Endometrial microvascular endothelial cells (primary cell): ENCODE measurements around the gene KRT85. TPM values are rescaled to one million over a fixed set of nuclear protein-coding genes. Genes with fewer than 3 reads are reported as not detected.

Source experiments
- in situ Hi-C: cut with HindIII; loops from 2 replicates; pipeline ENCODE4 v1.10.0; 2017; ENCODE audit warnings: low sequenced_read_pairs, low pct_unique_long_range_greater_than_20kb; ENCODE audit errors: inconsistent ontology term
- total RNA-seq: library from RNA; depleted of rRNA; stranded (reverse); fragments of >200 nt; gene quantifications from one replicate; pipeline ENCODE4 v1.2.3, GENCODE V29; 2015; ENCODE audit errors: inconsistent ontology term

KRT85 gene
- total RNA-seq, 1 donor from 2014 or later: not detected

GRCh38 chr12:52336641-52337040 lies 30.6 kb downstream of the KRT85 start:
- in situ Hi-C loops: no loop called here

DNA sequence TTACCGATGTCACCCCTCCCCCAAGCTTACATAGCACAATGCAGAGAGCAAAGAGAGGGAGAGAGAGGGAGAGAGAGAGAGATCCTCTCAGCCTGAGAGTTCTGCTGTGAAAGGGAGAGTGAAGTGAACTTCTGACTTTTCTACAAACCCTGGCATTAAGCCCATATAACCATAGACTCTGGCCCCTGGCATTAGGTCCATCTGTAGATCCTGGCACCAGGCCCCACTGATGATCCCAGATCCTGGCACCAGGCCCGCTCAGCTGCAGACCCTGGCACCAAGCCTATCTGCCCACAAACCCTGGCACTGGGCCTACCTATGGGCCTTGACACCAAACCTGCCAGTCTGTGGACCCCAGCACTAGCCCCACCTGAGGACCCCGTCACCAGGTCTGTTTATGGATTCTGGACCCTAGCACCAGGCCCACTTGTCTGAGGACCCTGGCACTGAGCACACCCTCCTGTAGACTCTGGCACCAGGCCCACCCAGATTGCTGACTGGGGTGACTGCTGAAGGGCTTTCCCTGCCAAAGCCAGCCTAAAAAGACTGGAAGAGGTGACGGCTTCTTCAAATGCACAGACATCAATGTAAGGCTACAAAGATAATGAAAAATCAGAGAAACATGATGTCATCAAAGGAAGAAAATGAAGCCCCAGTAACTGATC lies 31.6 kb downstream of the KRT85 start:
- in situ Hi-C loops: no loop called here

GRCh38 chr12:52334185-52334584 lies 33.1 kb downstream of the KRT85 start:
- in situ Hi-C loops: no loop called here

DNA sequence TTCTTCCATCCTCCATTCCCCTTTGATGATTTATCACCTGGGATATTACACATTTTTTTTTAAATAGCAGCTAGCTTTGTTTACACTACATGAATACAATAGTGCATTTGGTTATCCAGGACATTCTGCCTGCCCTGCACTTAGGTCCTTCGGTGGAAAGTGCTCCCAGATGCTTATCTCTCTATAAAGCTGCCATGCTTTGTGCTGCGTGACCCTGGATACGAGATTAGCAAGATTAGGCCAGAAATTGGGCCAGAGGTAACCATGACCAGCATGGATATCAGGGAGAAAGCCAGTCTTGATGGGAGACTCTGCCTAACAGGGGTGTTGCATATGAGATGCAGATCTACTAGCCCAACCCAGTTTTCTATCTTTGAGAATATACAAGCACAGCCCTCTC lies 34.0 kb downstream of the KRT85 start:
- in situ Hi-C loops: no loop called here

- in situ Hi-C loops: no loop called here
These were observed 34.9 kb downstream of the KRT85 start for GRCh38 chr12:52332381-52332780.

- in situ Hi-C loops: no loop called here
These were observed 35.4 kb downstream of the KRT85 start for GRCh38 chr12:52331833-52332232.

DNA sequence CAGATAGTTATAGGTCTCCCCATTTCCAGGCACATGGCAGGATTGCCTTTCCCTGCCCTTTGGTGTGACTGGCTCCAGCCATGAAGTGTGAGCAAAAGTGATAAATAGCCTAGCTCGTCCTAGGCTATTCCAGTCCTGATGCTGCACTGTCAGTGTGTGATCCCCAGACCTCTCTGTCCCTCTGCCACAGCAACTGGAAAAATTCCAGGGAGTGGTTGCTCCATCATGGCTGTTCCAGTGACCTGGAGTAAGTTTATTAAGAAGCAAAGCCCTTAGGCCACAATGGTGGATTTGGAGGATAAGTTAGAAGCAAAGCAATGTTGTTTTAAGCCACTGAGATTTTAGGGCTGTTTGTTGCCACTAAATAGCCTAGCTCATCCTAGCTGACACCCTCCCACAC lies 36.2 kb downstream of the KRT85 start:
- in situ Hi-C loops: no loop called here

GRCh38 chr12:52327830-52328500 lies 39.3 kb downstream of the KRT85 start:
- in situ Hi-C loops: no loop called here

GRCh38 chr12:52327052-52327829 lies 40.0 kb downstream of the KRT85 start:
- in situ Hi-C loops: no loop called here

GRCh38 chr12:52324153-52324444 lies 43.2 kb downstream of the KRT85 start:
- in situ Hi-C loops: no loop called here

DNA sequence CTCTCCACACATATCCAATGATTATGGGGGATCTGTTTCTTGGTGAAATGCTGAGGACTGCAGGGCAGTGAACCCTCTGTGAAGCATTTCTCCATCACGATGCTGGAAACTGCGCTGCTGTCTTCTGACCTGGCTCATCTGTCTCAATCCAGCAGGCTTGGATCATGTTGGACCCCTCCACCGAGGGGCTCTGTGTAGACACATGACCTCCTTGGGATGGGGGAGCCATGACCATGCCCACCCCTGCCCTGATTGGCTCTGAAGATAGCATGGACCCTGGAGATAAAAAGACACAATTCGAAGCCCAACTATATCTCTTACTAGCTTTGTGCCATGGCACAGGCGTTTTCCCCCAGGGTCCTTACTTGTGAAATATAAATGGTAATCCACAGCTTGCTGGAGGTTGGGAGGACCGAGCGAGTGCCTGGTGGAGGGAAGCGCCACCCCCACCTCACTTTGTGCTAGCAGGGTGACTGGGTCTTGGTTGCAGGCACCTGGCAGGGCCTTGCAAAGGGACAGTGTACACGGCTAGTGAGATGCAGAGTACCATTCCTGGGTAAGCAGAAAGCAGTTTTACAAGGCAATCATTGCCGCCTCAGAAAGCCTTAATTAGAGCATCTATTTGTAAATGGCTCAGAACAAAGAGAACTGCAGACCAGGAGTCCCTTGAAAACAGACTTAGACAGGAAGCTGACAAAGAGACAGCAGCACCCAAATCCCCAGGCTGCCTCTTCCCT lies 43.7 kb downstream of the KRT85 start:
- in situ Hi-C loops: no loop called here

GRCh38 chr12:52323001-52323400 lies 44.3 kb downstream of the KRT85 start:
- in situ Hi-C loops: no loop called here

DNA sequence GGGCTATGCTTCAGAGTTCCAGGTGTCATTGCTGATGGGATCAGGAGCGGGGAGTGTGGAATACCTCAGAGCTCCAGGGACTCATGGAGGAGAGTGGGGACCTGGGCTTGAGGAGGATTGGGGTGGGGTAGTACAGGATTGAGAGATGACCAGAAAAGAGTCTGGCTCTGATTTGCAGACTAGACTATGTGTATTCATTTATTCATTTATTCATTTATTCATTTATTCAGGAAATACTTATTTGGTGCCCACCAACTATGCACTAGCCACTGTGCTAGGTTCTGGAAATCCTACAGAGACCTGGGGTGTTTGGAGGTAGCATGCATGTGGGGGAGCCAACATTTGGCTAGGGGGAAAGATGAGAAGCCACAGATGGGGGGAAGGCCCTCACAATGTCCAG lies 45.2 kb downstream of the KRT85 start:
- in situ Hi-C loops: no loop called here

- in situ Hi-C loops: no loop called here
These were observed 45.9 kb downstream of the KRT85 start for GRCh38 chr12:52321418-52321817.

- in situ Hi-C loops: no loop called here
These were observed 46.4 kb downstream of the KRT85 start, which contains the start of gene KRT83 for GRCh38 chr12:52320784-52321400. TSS of gene KRT83 (minus strand) at chr12:52321398. CDS start at chr12:52321335, 63 bp downstream.

GRCh38 chr12:52319097-52319496 lies 48.2 kb downstream of the KRT85 start:
- in situ Hi-C loops: no loop called here

GRCh38 chr12:52318241-52318990 lies 48.9 kb downstream of the KRT85 start:
- in situ Hi-C loops: no loop called here

DNA sequence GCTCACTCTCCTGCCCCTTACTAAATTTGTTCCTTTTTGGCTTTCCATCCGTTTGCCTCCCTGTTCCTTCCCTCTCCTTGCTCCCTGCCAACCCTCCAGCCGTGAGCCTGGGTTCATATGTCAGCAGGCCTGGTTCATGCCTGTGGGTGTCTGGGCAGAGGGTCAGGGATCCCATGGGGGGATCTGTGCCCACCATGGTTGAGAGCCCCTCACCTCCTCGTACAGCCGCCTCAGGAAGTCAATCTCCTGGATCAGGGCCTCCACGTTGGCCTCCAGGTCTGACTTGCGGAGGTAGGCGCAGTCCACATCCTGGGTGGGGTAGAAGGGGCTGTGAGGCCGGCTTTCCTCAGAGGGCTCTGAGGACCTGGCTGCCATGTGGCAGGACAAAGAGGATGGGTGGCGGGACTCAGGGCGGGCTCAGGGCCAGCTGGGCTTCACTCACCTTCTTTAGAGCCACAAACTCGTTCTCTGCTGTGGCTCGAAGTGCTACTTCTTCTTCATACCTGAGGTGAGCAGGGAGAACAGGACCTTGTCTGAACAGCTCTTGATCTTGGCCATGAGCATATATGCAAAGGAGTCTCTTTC lies 49.7 kb downstream of the KRT85 start:
- in situ Hi-C loops: no loop called here
